K562 (cell line): ENCODE measurements around the gene LIAS. TPM values are rescaled to one million over a fixed set of nuclear protein-coding genes. Genes with fewer than 3 reads are reported as not detected.

Source experiments
- CGGBP1 ChIP-seq: fragments of 250-450 bp; sonication (Bioruptor Pico); IDR thresholded peaks from 2 replicates; pipeline ENCODE4 v1.9.0; 2021; ENCODE audit warnings: mild to moderate bottlenecking
- EP300 ChIP-seq: IDR thresholded peaks from 2 replicates; pipeline ENCODE4 v1.6.1; 2012; ENCODE audit warnings: low read length, improper control_type of control experiment
- FOXM1 ChIP-seq, 2 experiments: fragments of 450-650 bp in 1 of 2; sonication (generic) in 1 of 2; formaldehyde crosslinking in 1 of 2; IDR thresholded peaks; 2 replicates each; pipeline versions ENCODE4 v1.6.1 to v1.9.0; 2017 to 2022; ENCODE audit warnings: low read depth in 2 of 2, mild to moderate bottlenecking in 2 of 2, missing genetic modification reagents in 1 of 2, moderate library complexity in 1 of 2
- GATAD2B ChIP-seq: fragments of 450-650 bp; IDR thresholded peaks from 2 replicates; pipeline ENCODE4 v1.6.1; 2017; ENCODE audit warnings: mild to moderate bottlenecking, borderline replicate concordance
- NR1H2 ChIP-seq: sonication (generic); formaldehyde crosslinking; IDR thresholded peaks from 2 replicates; pipeline ENCODE4 v1.4.0; 2020; ENCODE audit warnings: mild to moderate bottlenecking, missing genetic modification reagents
- POLR3G ChIP-seq: IDR thresholded peaks from 2 replicates; pipeline ENCODE4 v1.6.1; 2011; ENCODE audit not compliant: insufficient read length, insufficient replicate concordance; ENCODE audit errors: extremely low read depth
- RAD51 ChIP-seq: fragments of 450-650 bp; IDR thresholded peaks from 2 replicates; pipeline ENCODE4 v1.7.1; 2016; ENCODE audit warnings: low read depth, mild to moderate bottlenecking, borderline replicate concordance
- ZBTB1 ChIP-seq: sonication (generic); formaldehyde crosslinking; IDR thresholded peaks from 2 replicates; pipeline ENCODE4 v1.8.1; 2023; ENCODE audit warnings: missing genetic modification reagents, low read depth, mild to moderate bottlenecking, borderline replicate concordance
- ZBTB17 ChIP-seq: fragments of 450-650 bp; formaldehyde crosslinking; IDR thresholded peaks from 2 replicates; pipeline ENCODE4 v1.4.0; 2020; ENCODE audit warnings: mild to moderate bottlenecking
- ZBTB40 ChIP-seq, 2 experiments: fragments of 450-650 bp in 1 of 2; sonication (generic) in 1 of 2; formaldehyde crosslinking in 1 of 2; IDR thresholded peaks; 2 replicates each; pipeline versions ENCODE4 v1.7.1 to v1.9.0; 2016 to 2022; ENCODE audit warnings: inconsistent platforms in 1 of 2, mild to moderate bottlenecking in 1 of 2, missing genetic modification reagents in 1 of 2
- ZC3H4 ChIP-seq: sonication (generic); formaldehyde crosslinking; IDR thresholded peaks from 2 replicates; pipeline ENCODE4 v1.9.0; 2021; ENCODE audit warnings: missing genetic modification reagents, borderline replicate concordance
- ZNF133 ChIP-seq: fragments of 250-450 bp; sonication (Bioruptor Pico); IDR thresholded peaks from 2 replicates; pipeline ENCODE4 v1.4.0; 2020; ENCODE audit warnings: mild to moderate bottlenecking
- ZNF184 ChIP-seq: sonication (generic); formaldehyde crosslinking; IDR thresholded peaks from 2 replicates; pipeline ENCODE4 v1.5.0; 2020; ENCODE audit warnings: missing genetic modification reagents
- polyA plus RNA-seq, 8 experiments: library from polyadenylated mRNA; depleted of rRNA in 4 of 8; stranded (reverse) in 5 of 8; unstranded in 3 of 8; fragments of >200 nt; fragmentation: Nextera tagmentation in 2 of 8; fragmentation: Illumina TruSeq in 1 of 8; extraction: Ambion mirVana in 2 of 8; extraction: Trizol in 1 of 8; gene quantifications; 2 replicates each; pipeline versions ENCODE4 v1.2.1 to v1.2.3, GENCODE V29; 2011 to 2014; ENCODE audit warnings: inconsistent platforms in 1 of 8, missing spikeins in 1 of 8
- total RNA-seq, 7 experiments: library from RNA; depleted of rRNA in 6 of 7; stranded (reverse); fragments of >200 nt in 6 of 7; fragmentation: Illumina TruSeq in 2 of 7; extraction: Trizol in 2 of 7; gene quantifications; 2 replicates each; pipeline versions ENCODE4 v1.2.1 to v1.2.3, GENCODE V29; 2011 to 2021; ENCODE audit warnings: low replicate concordance in 1 of 7
- TF ChIP-seq, protein P1 (sequence below): sonication (generic); formaldehyde crosslinking; IDR thresholded peaks from 2 replicates; pipeline ENCODE4 v1.8.0; 2022; ENCODE audit warnings: mild to moderate bottlenecking, missing genetic modification reagents
- TF ChIP-seq, protein P2 (sequence below): conservative IDR thresholded peaks from 2 replicates; pipeline ENCODE4 v1.6.1; 2011; ENCODE audit warnings: low read depth, mild to moderate bottlenecking, low read length; ENCODE audit not compliant: control insufficient read depth

LIAS gene
- total and polyA plus RNA-seq, 9 of the 15 experiments (the other 6 are each of a cell fraction or from before 2014, with no cell fraction given), result 21.9 to 57.1 (median 42.1) TPM

GRCh38 chr4:39458505-39459300 is at the start of gene LIAS, which contains the start of gene RPL9 (continued):
- TF ChIP-seq ZBTB1 (CRISPR knock-in tag), result peak; percentile 57; the same call in 1 of the 2 replicates
- TF ChIP-seq ZBTB17 (CRISPR knock-in tag), result peak; percentile 50; the same call in 1 of the 2 replicates
- TF ChIP-seq RAD51, result no peak
- TF ChIP-seq ZNF133 (CRISPR knock-in tag), result no peak
- no peak; the same call in 1 of the 2 replicates for TF ChIP-seq ZC3H4 (CRISPR knock-in tag)
- TF ChIP-seq, protein P1, sequence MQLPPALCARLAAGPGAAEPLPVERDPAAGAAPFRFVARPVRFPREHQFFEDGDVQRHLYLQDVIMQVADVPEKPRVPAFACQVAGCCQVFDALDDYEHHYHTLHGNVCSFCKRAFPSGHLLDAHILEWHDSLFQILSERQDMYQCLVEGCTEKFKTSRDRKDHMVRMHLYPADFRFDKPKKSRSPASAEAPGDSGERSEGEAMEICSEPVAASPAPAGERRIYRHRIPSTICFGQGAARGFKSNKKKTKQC (CRISPR knock-in tag), result peak; percentile 81; the same call in 1 of the 2 replicates
- TF ChIP-seq, protein P2, sequence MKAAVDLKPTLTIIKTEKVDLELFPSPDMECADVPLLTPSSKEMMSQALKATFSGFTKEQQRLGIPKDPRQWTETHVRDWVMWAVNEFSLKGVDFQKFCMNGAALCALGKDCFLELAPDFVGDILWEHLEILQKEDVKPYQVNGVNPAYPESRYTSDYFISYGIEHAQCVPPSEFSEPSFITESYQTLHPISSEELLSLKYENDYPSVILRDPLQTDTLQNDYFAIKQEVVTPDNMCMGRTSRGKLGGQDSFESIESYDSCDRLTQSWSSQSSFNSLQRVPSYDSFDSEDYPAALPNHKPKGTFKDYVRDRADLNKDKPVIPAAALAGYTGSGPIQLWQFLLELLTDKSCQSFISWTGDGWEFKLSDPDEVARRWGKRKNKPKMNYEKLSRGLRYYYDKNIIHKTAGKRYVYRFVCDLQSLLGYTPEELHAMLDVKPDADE, result peak; percentile 22; the same call in 1 of the 2 replicates
- TF ChIP-seq POLR3G, result no peak
- no peak for TF ChIP-seq GATAD2B
- TF ChIP-seq NR1H2 (CRISPR knock-in tag), result no peak
- peak; percentile 10; the same call in 1 of the 2 replicates for TF ChIP-seq FOXM1 (IDR thresholded peaks at IDR 0.05; ENCODE audit: low read depth)
- no peak for TF ChIP-seq FOXM1 (CRISPR knock-in tag; IDR thresholded peaks at IDR 0.05; ENCODE audit: low read depth)
- TF ChIP-seq CGGBP1 (CRISPR knock-in tag), result no peak
- peak; percentile 56; the same call in 1 of the 2 replicates for TF ChIP-seq EP300
- no peak for TF ChIP-seq ZNF184
- TF ChIP-seq ZBTB40 (IDR thresholded peaks at IDR 0.05), result no peak
- TF ChIP-seq ZBTB40 (CRISPR knock-in tag; IDR thresholded peaks at IDR 0.05), result no peak
